Right lobe of liver (tissue), 4 donors: Measurements from ENCODE around the gene UTP14C.

Experiments
- CTCF ChIP-seq, 4 donors: fragments of 200-600 bp in 3 of 4; fragments of 450-650 bp in 1 of 4; IDR thresholded peaks; one replicate each; pipeline versions ENCODE4 v1.5.1 to v1.8.0; 2016 to 2022; ENCODE audit warnings: antibody characterized with exemption in 4 of 4, mild to moderate bottlenecking in 2 of 4
- POLR2A ChIP-seq: fragments of 450-650 bp; IDR thresholded peaks from one replicate; pipeline ENCODE4 v1.6.1; 2017; ENCODE audit warnings: antibody characterized with exemption, mild to moderate bottlenecking
- donor health status: DM: no; HTN: no; CAD: no.
- donor health status: DM: no; HTN: no; CAD: no.
- donor health status: DM: no; HTN: yes; CAD: no.

- TF ChIP-seq CTCF (IDR thresholded peaks at IDR 0.05) (no peak), POLR2A (no peak)
Measured at GRCh38 chr13:51977625-51978024, 46.9 kb upstream of the UTP14C start.
